HepG2 (cell line): Measurements from ENCODE around the gene SPTBN2. TPM values are rescaled to one million over a fixed set of nuclear protein-coding genes. Genes with fewer than 3 reads are reported as not detected.

Experiments used
- ATAC-seq: fragments of 200-7000 bp; cut with Tn5 transposase; 3 replicates; pipeline ENCODE4 v1.9.1; 2020; ENCODE audit warnings: mild to moderate bottlenecking, moderate library complexity
- BruUV-seq: library from RNA; stranded (reverse); fragments of 400-500 nt; replicated peaks from 2 replicates; lab custom pipeline; 2021; lab: Mats Ljungman, UMichigan
- CTCF ChIA-PET: fragments of 300-600 bp; formaldehyde crosslinking; extraction: SDS; loops from one replicate; lab custom pipeline; 2021; ENCODE audit warnings: low total read pairs, inconsistent platforms, low intra/inter-chr PET ratio; lab: Yijun Ruan, JAX
- POLR2A ChIA-PET: fragments of 350-600 bp; sonication (Branson Sonifier 250); formaldehyde crosslinking; loops from one replicate; lab custom pipeline; 2020; ENCODE audit warnings: antibody characterized with exemption, inconsistent platforms; lab: Yijun Ruan, JAX
- DNase-seq: peaks from one replicate; pipeline ENCODE4 v3.0.0-alpha.2; 2015; ENCODE audit warnings: low spot score
- FAIRE-seq: peaks from 3 replicates; lab custom pipeline; 2011; peaks lifted over from hg19 to GRCh38; lab: Jason Lieb, UNC
- H2AFZ ChIP-seq: one replicate; pipeline ENCODE4 v1.6.1; 2011; ENCODE audit warnings: low read length, inconsistent platforms
- H3K27ac ChIP-seq: fragments of 300-600 bp; 3 replicates; pipeline ENCODE4 v1.8.0; 2011; ENCODE audit warnings: mixed run types, mild to moderate bottlenecking, mixed read lengths, low read length, inconsistent platforms; ENCODE audit not compliant: insufficient read depth; ENCODE audit errors: extremely low read length
- H3K27me3 ChIP-seq, 2 experiments: fragments of 200-600 bp in 1 of 2; 2 replicates in 1 of 2; 3 replicates in 1 of 2; pipeline versions ENCODE4 v1.6.0 to v1.8.0; 2011; ENCODE audit warnings: low read length in 2 of 2, mild to moderate bottlenecking in 2 of 2, moderate library complexity in 2 of 2, inconsistent platforms in 1 of 2; ENCODE audit not compliant: insufficient read depth in 2 of 2, control insufficient read depth in 1 of 2
- H3K36me3 ChIP-seq, 2 experiments: fragments of 200-600 bp in 1 of 2; replicated peaks in 1 of 2; 2 replicates in 1 of 2; 3 replicates in 1 of 2; pipeline versions ENCODE4 v1.5.1 to v1.8.0; 2011; ENCODE audit warnings: low read length in 2 of 2, inconsistent platforms in 1 of 2; ENCODE audit not compliant: insufficient read depth in 2 of 2, control insufficient read depth in 1 of 2
- H3K4me1 ChIP-seq: 2 replicates; pipeline ENCODE4 v1.5.1; 2012; ENCODE audit warnings: low read length, inconsistent platforms; ENCODE audit not compliant: insufficient read depth
- H3K4me2 ChIP-seq: 2 replicates; pipeline ENCODE4 v1.6.0; 2011; ENCODE audit warnings: low read depth, low read length, inconsistent platforms
- H3K4me3 ChIP-seq, 3 experiments: fragments of 200-600 bp in 1 of 3; sonication (generic), shearing (Covaris generic) in 1 of 3; replicated peaks in 1 of 3; 2 replicates each; pipeline ENCODE4 v1.5.1; 2011 to 2016; ENCODE audit warnings: low read length in 3 of 3, inconsistent platforms in 2 of 3, low read depth in 2 of 3, mild to moderate bottlenecking in 2 of 3, control low read depth in 1 of 3, mixed read lengths in 1 of 3; ENCODE audit not compliant: insufficient read depth in 1 of 3
- H3K79me2 ChIP-seq: one replicate; pipeline ENCODE4 v1.6.1; 2011; ENCODE audit warnings: low read length, inconsistent platforms; ENCODE audit not compliant: insufficient read depth
- H3K9ac ChIP-seq: 2 replicates; pipeline ENCODE4 v1.6.0; 2011; ENCODE audit warnings: mild to moderate bottlenecking, low read depth, low read length, inconsistent platforms; ENCODE audit not compliant: insufficient read depth
- H3K9me3 ChIP-seq: 2 replicates; pipeline ENCODE4 v1.5.1; 2012; ENCODE audit warnings: mild to moderate bottlenecking, low read length
- H4K20me1 ChIP-seq: 2 replicates; pipeline ENCODE4 v1.6.0; 2011; ENCODE audit warnings: inconsistent platforms, mild to moderate bottlenecking, low read length, moderate library complexity; ENCODE audit not compliant: insufficient read depth
- GLMP ChIP-seq: sonication (generic); formaldehyde crosslinking; IDR thresholded peaks from 2 replicates; pipeline ENCODE4 v1.9.0; 2021; ENCODE audit warnings: missing genetic modification reagents, mild to moderate bottlenecking, borderline replicate concordance
- IRF1 ChIP-seq: sonication (generic); formaldehyde crosslinking; IDR thresholded peaks from 2 replicates; pipeline ENCODE4 v1.4.0; 2020; ENCODE audit warnings: low read depth, mild to moderate bottlenecking, missing genetic modification reagents
- IRX3 ChIP-seq: sonication (generic); formaldehyde crosslinking; IDR thresholded peaks from 2 replicates; pipeline ENCODE4 v1.8.1; 2023; ENCODE audit warnings: mild to moderate bottlenecking, low read depth, missing genetic modification reagents, borderline replicate concordance
- PBX3 ChIP-seq: sonication (generic); formaldehyde crosslinking; IDR thresholded peaks from 2 replicates; pipeline ENCODE4 v1.8.1; 2023; ENCODE audit warnings: missing genetic modification reagents, inconsistent platforms, borderline replicate concordance
- RAD51 ChIP-seq: fragments of 450-650 bp; IDR thresholded peaks from 2 replicates; pipeline ENCODE4 v1.6.1; 2016; ENCODE audit warnings: borderline replicate concordance
- RFXAP ChIP-seq: sonication (generic); formaldehyde crosslinking; IDR thresholded peaks from 2 replicates; pipeline ENCODE4 v1.4.0; 2020; ENCODE audit warnings: missing genetic modification reagents, borderline replicate concordance
- SAP130 ChIP-seq: IDR thresholded peaks from 2 replicates; pipeline ENCODE4 v1.6.1; 2016; ENCODE audit warnings: low read depth
- TGIF2 ChIP-seq: IDR thresholded peaks from 2 replicates; pipeline ENCODE4 v1.6.1; 2016; ENCODE audit warnings: control low read depth, missing compliant biosample characterization
- ZBTB33 ChIP-seq: sonication (generic); formaldehyde crosslinking; IDR thresholded peaks from 2 replicates; pipeline ENCODE4 v1.4.0; 2020; ENCODE audit warnings: missing genetic modification reagents
- ZFAT ChIP-seq: sonication (generic); formaldehyde crosslinking; conservative IDR thresholded peaks from 2 replicates; pipeline ENCODE4 v1.8.1; 2023; ENCODE audit warnings: missing genetic modification reagents, inconsistent platforms
- ZNF20 ChIP-seq: sonication (generic); formaldehyde crosslinking; IDR thresholded peaks from 2 replicates; pipeline ENCODE4 v1.4.0; 2020; ENCODE audit warnings: mild to moderate bottlenecking, moderate library complexity, missing genetic modification reagents
- ZNF260 ChIP-seq: sonication (generic); formaldehyde crosslinking; IDR thresholded peaks from 2 replicates; pipeline ENCODE4 v1.4.0; 2020; ENCODE audit warnings: missing genetic modification reagents, low read depth, mild to moderate bottlenecking, borderline replicate concordance
- ZNF264 ChIP-seq: sonication (generic); formaldehyde crosslinking; IDR thresholded peaks from 2 replicates; pipeline ENCODE4 v1.4.0; 2020; ENCODE audit warnings: missing genetic modification reagents
- ZNF354B ChIP-seq: sonication (generic); formaldehyde crosslinking; IDR thresholded peaks from 2 replicates; pipeline ENCODE4 v1.8.0; 2022; ENCODE audit warnings: mild to moderate bottlenecking, missing genetic modification reagents
- ZNF546 ChIP-seq: sonication (generic); formaldehyde crosslinking; conservative IDR thresholded peaks from 2 replicates; pipeline ENCODE4 v1.8.1; 2023; ENCODE audit warnings: mild to moderate bottlenecking, missing genetic modification reagents
- ZNF660 ChIP-seq: sonication (generic); formaldehyde crosslinking; IDR thresholded peaks from 2 replicates; pipeline ENCODE4 v1.5.1; 2020; ENCODE audit warnings: mild to moderate bottlenecking, low read depth, missing genetic modification reagents, borderline replicate concordance
- ZSCAN21 ChIP-seq: sonication (generic); formaldehyde crosslinking; IDR thresholded peaks from 2 replicates; pipeline ENCODE4 v1.8.0; 2022; ENCODE audit warnings: mild to moderate bottlenecking, missing genetic modification reagents, moderate library complexity, borderline replicate concordance
- WGBS: methylation state at CpG from one replicate; pipeline ENCODE4 v1.1.6; 2017; ENCODE audit warnings: low lambda C conversion rate; 5-methylcytosine and 5-hydroxymethylcytosine counted together
- in situ Hi-C: cut with HindIII; loops from 2 replicates; pipeline ENCODE4 v1.10.0; 2017; ENCODE audit warnings: low pct_unique_long_range_greater_than_20kb; ENCODE audit not compliant: extremely low pct_ligation_motif_present
- intact Hi-C: fragments of 100-400 bp; cut with micrococcal nuclease; formaldehyde crosslinking; loops from one replicate; pipeline ENCODE4 v1.10.0; 2022; ENCODE audit not compliant: unreplicated experiment
- polyA plus RNA-seq, 8 experiments: library from polyadenylated mRNA; depleted of rRNA in 3 of 8; stranded (reverse) in 7 of 8; unstranded in 1 of 8; fragments of >200 nt; fragmentation: Illumina TruSeq in 4 of 8; extraction: Trizol in 4 of 8; gene quantifications; 2 replicates each; pipeline versions ENCODE4 v1.2.1 to v1.2.3, GENCODE V29; 2011 to 2016; ENCODE audit warnings: low read depth in 4 of 8, missing spikeins in 1 of 8, mixed read lengths in 1 of 8; ENCODE audit not compliant: insufficient read depth in 1 of 8
- total RNA-seq, 5 experiments: library from RNA; depleted of rRNA; stranded (reverse); fragments of >200 nt; fragmentation: Illumina TruSeq; extraction: Trizol; gene quantifications; 2 replicates each; pipeline ENCODE4 v1.2.3, GENCODE V29; 2016; ENCODE audit warnings: low read depth in 1 of 5

SPTBN2 gene
- total and polyA plus RNA-seq, 2 of the 13 experiments (the other 11 are each of a cell fraction or from before 2014, with no cell fraction given), result 0.65 to 4.0 TPM

GRCh38 chr11:66677599-66678375 is 51.2 kb downstream of the SPTBN2 start, which contains the start of gene RBM4B:
Gene RBM4B (minus strand): TSS chr11:66677887. CDS start chr11:66677079, 808 bp downstream.
- WGBS, result under 1% methylated on average over 31 of the region's 61 CpGs
- Histone ChIP-seq H2AFZ (peak within 1 kb of the TSS; percentile 55), H3K9me3 (no peaks in the 10 kb centered on the region), H3K4me1 (peaks cover 40% of the 10 kb centered on the region), H3K27me3 (no peaks in the 10 kb centered on the region; a peak in 1 of 5 replicates), H3K4me2 (peak within 1 kb of the TSS; percentile 100), H3K27ac (peak within 1 kb of the TSS; percentile 87), H3K79me2 (peaks cover 36% of the 10 kb centered on the region), H3K4me3 (peak within 1 kb of the TSS; percentile 60 to 83 (median 82)), H4K20me1 (peaks cover 2% of the 10 kb centered on the region; the same call in 1 of the 2 replicates), H3K36me3 (peaks cover 1 to 4% of the 10 kb centered on the region in 2 experiments; a peak in 1 of 5 replicates), H3K9ac (peak within 1 kb of the TSS; percentile 81)
- peak; percentile 93 for DNase-seq
- intact Hi-C loops (loop anchor here (1.0 to 5.0 kb wide), 4 partner anchors 85 to 277 kb away; partner anchors contain the start of genes CCDC87 and CCS), in situ Hi-C loops (no loop called here)
- ATAC-seq, result peak; percentile 96
- no TSS peak for BruUV-seq
- POLR2A ChIA-PET, result interaction anchor here (0.7 to 3.1 kb wide), 30 partner anchors 11 to 408 kb away, joined by 3 to 52 read pairs (median 7); partner anchors contain the start of genes ACTN3, BBS1, CCDC87 and CCS
- peak; percentile 81 for FAIRE-seq
- CTCF ChIA-PET, result interaction anchor here (1.2 to 3.0 kb wide), 4 partner anchors 98 to 269 kb away, joined by 3 to 34 read pairs (median 16); partner anchors contain the start of gene MRPL11
- no peak for TF ChIP-seq ZFAT (CRISPR knock-in tag)
- no peak for TF ChIP-seq PBX3 (CRISPR knock-in tag)
- peak; percentile 57; the same call in 1 of the 2 replicates for TF ChIP-seq RFXAP
- TF ChIP-seq ZSCAN21 (CRISPR knock-in tag), result no peak
- peak; percentile 81 for TF ChIP-seq SAP130 (CRISPR knock-in tag)
- TF ChIP-seq ZNF354B (CRISPR knock-in tag), result no peak
- no peak for TF ChIP-seq ZNF660 (CRISPR knock-in tag)
- TF ChIP-seq IRX3, result no peak; the same call in 1 of the 2 replicates
- TF ChIP-seq RAD51, result no peak
- TF ChIP-seq ZNF260, result no peak
- no peak for TF ChIP-seq IRF1 (CRISPR knock-in tag)
- 0 out of 2 replicates have a peak, but pooled peaks have one; percentile 28 for TF ChIP-seq ZNF264 (CRISPR knock-in tag)
- TF ChIP-seq ZNF20 (CRISPR knock-in tag), result no peak
- peak; percentile 69 for TF ChIP-seq ZNF546
- TF ChIP-seq TGIF2 (CRISPR knock-in tag), result peak; percentile 37; the same call in 1 of the 2 replicates
- no peak for TF ChIP-seq GLMP (CRISPR knock-in tag)
- no peak for TF ChIP-seq ZBTB33 (CRISPR knock-in tag)
